SW 1271 (cell line): Measurements from ENCODE around the gene CTSL.

ENCODE experiments used
- DNase-seq, 2 experiments: peaks; one replicate each; lab custom pipeline; 2025; lab: John Stamatoyannopoulos, UW

The CTSL gene

GRCh38 chr9:87725900-87726709 is at the start of gene CTSL:
TSS of gene CTSL (plus strand) at chr9:87726119. CDS start at chr9:87727604, 1,485 bp downstream.
- peak; percentile 76 to 90 for DNase-seq

GRCh38 chr9:87676976-87677775 is 48.7 kb upstream of the CTSL start:
- DNase-seq = no peak

GRCh38 chr9:87677776-87678587 is 47.9 kb upstream of the CTSL start:
- DNase-seq = no peak

- peak; percentile 57 to 66 for DNase-seq
These were observed 47.1 kb upstream of the CTSL start for GRCh38 chr9:87678650-87679355.

- DNase-seq = no peak
These were observed 44.5 kb upstream of the CTSL start for GRCh38 chr9:87681271-87682061.

- DNase-seq = no peak
These were observed 43.8 kb upstream of the CTSL start for GRCh38 chr9:87682085-87682484.

- DNase-seq = no peak
These were observed 43.3 kb upstream of the CTSL start for GRCh38 chr9:87682618-87683017.

- DNase-seq = no peak
These were observed 41.9 kb upstream of the CTSL start for GRCh38 chr9:87683751-87684626.

GRCh38 chr9:87684627-87685219 is 41.2 kb upstream of the CTSL start:
- peak in 1 of 2 experiments; percentile 31 for DNase-seq

GRCh38 chr9:87685441-87685840 is 40.5 kb upstream of the CTSL start:
- DNase-seq = no peak

GRCh38 chr9:87685871-87686519 is 39.9 kb upstream of the CTSL start:
- DNase-seq = no peak

- DNase-seq = no peak
These were observed 39.3 kb upstream of the CTSL start for GRCh38 chr9:87686520-87687090.

GRCh38 chr9:87687207-87687606 is 38.7 kb upstream of the CTSL start:
- DNase-seq = no peak

- DNase-seq = no peak
These were observed 31.6 kb upstream of the CTSL start for GRCh38 chr9:87694236-87694755.

- no peak for DNase-seq
These were observed 30.4 kb upstream of the CTSL start for GRCh38 chr9:87695523-87695922.

- DNase-seq = no peak
These were observed 29.3 kb upstream of the CTSL start for GRCh38 chr9:87696641-87697040.

GRCh38 chr9:87698069-87698809 is 27.7 kb upstream of the CTSL start:
- no peak for DNase-seq

- no peak for DNase-seq
These were observed 26.1 kb upstream of the CTSL start for GRCh38 chr9:87699835-87700234.
